ENCODE data around the gene TERB2.
"Not testable (repeated sequence)": the region's sequence is repeated elsewhere in the genome, so short reads cannot be mapped to it uniquely, and the experiment has no call there.

DNA sequence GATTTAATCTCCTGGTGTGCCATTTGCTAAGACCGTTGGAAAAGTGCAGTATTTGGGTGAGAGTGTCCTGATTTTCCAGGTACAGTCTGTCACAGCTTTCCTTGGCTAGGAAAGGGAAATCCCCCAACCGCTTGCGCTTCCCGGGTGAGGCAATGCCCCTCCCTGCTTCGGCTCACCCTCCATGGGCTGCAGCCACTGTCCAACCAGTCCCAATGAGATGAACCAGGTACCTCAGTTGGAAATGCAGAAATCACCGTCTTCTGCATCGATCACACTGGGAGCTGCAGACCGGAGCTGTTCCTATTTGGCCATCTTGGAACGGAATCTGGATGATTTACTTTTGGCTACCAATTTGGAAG is 64.4 kb downstream of the TERB2 start:
- not testable (repeated sequence) for TF ChIP-seq POLR2A (IDR thresholded peaks at IDR 0.05; ENCODE audit: low read depth, low read length); CEBPB (IDR thresholded peaks at IDR 0.05; ENCODE audit: low read depth, low read length); MXI1 (IDR thresholded peaks at IDR 0.05; ENCODE audit: borderline replicate concordance, low read depth, low read length); RAD21 (IDR thresholded peaks at IDR 0.05; ENCODE audit: low read length); SMC3 (IDR thresholded peaks at IDR 0.05; ENCODE audit: low read depth, low read length)
- TF ChIP-seq, protein P1, sequence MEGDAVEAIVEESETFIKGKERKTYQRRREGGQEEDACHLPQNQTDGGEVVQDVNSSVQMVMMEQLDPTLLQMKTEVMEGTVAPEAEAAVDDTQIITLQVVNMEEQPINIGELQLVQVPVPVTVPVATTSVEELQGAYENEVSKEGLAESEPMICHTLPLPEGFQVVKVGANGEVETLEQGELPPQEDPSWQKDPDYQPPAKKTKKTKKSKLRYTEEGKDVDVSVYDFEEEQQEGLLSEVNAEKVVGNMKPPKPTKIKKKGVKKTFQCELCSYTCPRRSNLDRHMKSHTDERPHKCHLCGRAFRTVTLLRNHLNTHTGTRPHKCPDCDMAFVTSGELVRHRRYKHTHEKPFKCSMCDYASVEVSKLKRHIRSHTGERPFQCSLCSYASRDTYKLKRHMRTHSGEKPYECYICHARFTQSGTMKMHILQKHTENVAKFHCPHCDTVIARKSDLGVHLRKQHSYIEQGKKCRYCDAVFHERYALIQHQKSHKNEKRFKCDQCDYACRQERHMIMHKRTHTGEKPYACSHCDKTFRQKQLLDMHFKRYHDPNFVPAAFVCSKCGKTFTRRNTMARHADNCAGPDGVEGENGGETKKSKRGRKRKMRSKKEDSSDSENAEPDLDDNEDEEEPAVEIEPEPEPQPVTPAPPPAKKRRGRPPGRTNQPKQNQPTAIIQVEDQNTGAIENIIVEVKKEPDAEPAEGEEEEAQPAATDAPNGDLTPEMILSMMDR (conservative IDR thresholded peaks at IDR 0.05; ENCODE audit: low read depth, low read length) = not testable (repeated sequence)
- TF ChIP-seq, protein P2, sequence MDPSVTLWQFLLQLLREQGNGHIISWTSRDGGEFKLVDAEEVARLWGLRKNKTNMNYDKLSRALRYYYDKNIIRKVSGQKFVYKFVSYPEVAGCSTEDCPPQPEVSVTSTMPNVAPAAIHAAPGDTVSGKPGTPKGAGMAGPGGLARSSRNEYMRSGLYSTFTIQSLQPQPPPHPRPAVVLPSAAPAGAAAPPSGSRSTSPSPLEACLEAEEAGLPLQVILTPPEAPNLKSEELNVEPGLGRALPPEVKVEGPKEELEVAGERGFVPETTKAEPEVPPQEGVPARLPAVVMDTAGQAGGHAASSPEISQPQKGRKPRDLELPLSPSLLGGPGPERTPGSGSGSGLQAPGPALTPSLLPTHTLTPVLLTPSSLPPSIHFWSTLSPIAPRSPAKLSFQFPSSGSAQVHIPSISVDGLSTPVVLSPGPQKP (IDR thresholded peaks at IDR 0.05; ENCODE audit: borderline replicate concordance, low read depth, low read length) = not testable (repeated sequence)
- TF ChIP-seq, protein P3, sequence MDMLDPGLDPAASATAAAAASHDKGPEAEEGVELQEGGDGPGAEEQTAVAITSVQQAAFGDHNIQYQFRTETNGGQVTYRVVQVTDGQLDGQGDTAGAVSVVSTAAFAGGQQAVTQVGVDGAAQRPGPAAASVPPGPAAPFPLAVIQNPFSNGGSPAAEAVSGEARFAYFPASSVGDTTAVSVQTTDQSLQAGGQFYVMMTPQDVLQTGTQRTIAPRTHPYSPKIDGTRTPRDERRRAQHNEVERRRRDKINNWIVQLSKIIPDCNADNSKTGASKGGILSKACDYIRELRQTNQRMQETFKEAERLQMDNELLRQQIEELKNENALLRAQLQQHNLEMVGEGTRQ (IDR thresholded peaks at IDR 0.05; ENCODE audit: low read depth, low read length) = not testable (repeated sequence)
